ENCODE results near the gene OR4X2.
A peak's percentile ranks its signal among the peaks of the same experiment; 100 is the strongest.
"Not testable (repeated sequence)": the region's sequence is repeated elsewhere in the genome, so short reads cannot be mapped to it uniquely, and the experiment has no call there.

OR4X2 gene

GRCh38 chr11:48244804-48245203 is at the start of gene OR4X2:
OR4X2 (plus strand) TSS chr11:48245104; CDS start chr11:48245104, 0 bp downstream.
- no peak for DNase-seq (ENCODE audit: low spot score)

GRCh38 chr11:48207881-48208280 is 37.0 kb upstream of the OR4X2 start:
- DNase-seq (ENCODE audit: low spot score), result no peak

DNA sequence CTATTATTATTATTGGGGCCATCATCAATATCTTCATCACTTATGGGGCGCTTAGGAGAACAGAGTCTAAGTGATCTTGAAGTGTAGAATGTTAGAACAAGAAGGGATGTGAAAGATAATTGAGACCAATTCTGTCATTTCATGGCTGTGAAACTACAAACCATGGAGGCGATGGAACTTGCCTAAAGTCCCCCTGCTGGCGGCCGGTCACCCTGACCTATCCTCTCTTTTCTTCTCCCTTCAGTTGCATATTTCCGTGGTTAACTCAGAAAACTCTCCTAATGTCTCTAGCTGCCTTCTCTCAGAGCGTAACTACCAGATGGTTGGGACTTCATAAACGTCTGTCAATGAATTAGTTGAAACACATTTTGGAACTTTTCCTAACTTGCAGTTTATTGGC is 34.9 kb upstream of the OR4X2 start:
- peak; percentile 26 for DNase-seq (ENCODE audit: low spot score)

DNA sequence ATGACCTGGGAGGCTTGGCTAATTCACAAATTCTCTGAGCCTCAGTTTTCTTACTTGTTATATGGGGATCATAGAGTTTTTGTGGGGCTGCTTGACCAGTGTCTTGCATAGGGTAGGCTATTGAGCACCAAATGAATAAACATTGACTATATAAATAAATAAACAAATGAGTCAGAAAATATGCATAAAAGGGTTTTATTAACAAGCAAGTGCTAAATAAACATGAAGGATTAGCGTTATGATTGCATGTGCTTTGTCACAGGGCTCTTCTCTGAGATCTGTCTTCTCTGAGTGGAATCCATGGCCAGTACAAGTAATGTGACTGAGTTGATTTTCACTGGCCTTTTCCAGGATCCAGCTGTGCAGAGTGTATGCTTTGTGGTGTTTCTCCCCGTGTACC is 28.4 kb upstream of the OR4X2 start, which contains the start of gene OR4B1:
TSS of gene OR4B1 (plus strand) at position 301 of the 400 bp plus-strand sequence. CDS start at position 301, 0 bp downstream.
- DNase-seq (ENCODE audit: low spot score), result no peak

DNA sequence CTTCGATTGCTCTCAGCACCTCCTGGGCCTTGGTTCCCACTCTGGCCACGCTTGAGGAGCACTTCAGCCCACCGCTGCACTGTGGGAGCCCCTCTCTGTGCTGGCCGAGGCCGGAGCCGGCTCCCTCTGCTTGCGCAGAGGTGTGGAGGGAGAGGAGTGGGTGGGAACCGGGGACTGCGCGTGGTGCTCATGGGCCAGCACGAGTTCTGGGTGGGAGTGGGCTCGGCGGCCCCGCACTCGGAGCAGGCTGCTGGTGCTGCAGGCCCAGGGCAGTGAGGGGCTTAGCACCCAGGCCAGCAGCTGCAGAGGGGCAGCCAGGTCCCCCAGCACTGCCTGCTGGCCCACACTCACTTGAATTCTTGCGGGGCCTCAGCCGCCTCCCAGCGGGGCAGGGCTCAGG is 16.1 kb upstream of the OR4X2 start:
- no peak for DNase-seq (ENCODE audit: low spot score)

DNA sequence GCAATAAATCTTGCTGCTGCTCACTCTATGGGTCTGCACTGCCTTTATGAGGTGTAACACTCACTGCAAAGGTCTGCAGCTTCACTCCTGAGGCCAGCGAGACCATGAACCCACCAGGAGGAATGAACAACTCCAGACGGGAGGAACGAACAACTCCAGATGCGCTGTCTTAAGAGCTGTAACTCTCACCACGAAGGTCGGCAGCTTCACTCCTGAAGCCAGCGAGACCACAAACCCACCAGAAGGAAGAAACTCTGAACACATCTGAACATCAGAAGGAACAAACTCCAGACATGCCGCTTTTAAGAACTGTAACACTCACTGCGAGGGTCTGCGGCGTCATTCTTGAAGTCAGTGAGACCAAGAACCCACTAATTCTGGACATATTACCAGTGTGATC is 14.8 kb upstream of the OR4X2 start:
- not testable (repeated sequence) for DNase-seq (ENCODE audit: low spot score)

GRCh38 chr11:48237727-48238126 is 7.2 kb upstream of the OR4X2 start:
- DNase-seq (ENCODE audit: low spot score), result no peak

DNA sequence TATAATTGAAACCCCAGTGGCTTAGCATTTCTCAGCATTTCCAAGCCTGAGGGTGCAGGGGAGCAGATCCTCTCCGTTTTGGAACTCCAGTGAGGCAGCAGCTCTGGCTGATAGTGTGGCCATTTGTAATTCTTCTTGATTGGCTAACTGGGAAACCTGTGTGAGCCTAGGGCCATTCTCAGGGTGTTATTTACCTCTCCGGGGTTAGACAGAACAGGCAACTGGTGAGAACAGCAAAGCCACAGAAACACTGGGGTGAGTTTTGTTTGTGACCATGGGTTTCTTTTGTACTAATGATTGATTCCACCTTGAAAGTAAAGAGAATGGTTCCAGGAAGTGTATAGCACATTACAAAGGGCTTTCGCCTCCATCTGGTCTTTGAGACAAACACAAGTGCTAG is 2.4 kb upstream of the OR4X2 start:
- no peak for DNase-seq (ENCODE audit: low spot score)

DNA sequence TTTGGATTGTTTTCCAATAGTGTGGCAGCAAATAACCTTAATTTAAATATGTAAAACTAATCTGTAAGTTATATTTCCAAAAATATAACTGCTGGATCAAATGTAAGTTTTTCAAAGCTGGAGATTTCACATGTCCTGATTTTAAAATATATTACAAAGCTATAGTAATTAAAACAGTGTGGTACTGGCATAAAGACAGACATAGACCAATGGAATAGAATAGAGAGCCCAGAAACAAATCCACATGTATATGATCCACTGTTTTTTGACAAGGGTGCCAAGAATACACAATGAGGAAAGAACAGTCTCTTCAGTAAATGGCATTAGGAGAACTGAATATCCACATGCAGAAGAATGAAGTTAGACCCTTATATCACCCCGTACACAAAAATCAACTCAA is 4.0 kb downstream of the OR4X2 start:
- no peak for DNase-seq (ENCODE audit: low spot score)

- no peak for DNase-seq (ENCODE audit: low spot score)
Observed at GRCh38 chr11:48261600-48261999, 16.7 kb downstream of the OR4X2 start.

- no peak for DNase-seq (ENCODE audit: low spot score)
Observed at GRCh38 chr11:48263423-48263911, 18.6 kb downstream of the OR4X2 start, which contains the start of gene OR4X1. OR4X1 (plus strand) TSS chr11:48263861; CDS start chr11:48263861, 0 bp downstream.

GRCh38 chr11:48270621-48271020 is 25.7 kb downstream of the OR4X2 start:
- DNase-seq (ENCODE audit: low spot score), result no peak

- DNase-seq (ENCODE audit: low spot score), result no peak
Observed at GRCh38 chr11:48272606-48273005, 27.7 kb downstream of the OR4X2 start.

Measured in hepatic stellate cell (primary cell).